Bronchial epithelial cell (primary cell): ENCODE data around the gene STXBP6. TPM values are rescaled to one million over a fixed set of nuclear protein-coding genes. Genes with fewer than 3 reads are reported as not detected.

ENCODE experiments used
- DNase-seq: peaks from one replicate; pipeline ENCODE4 v3.0.0-alpha.2; 2010; ENCODE audit warnings: low read depth
- FAIRE-seq: peaks from 2 replicates; lab custom pipeline; 2011; peaks lifted over from hg19 to GRCh38; lab: Jason Lieb, UNC
- H3K27me3 ChIP-seq: 2 replicates; pipeline ENCODE4 v1.5.1; 2011; ENCODE audit warnings: low read length; ENCODE audit not compliant: control insufficient read depth, insufficient read depth
- H3K36me3 ChIP-seq: 2 replicates; pipeline ENCODE4 v1.5.1; 2011; ENCODE audit warnings: low read length; ENCODE audit not compliant: control insufficient read depth, insufficient read depth
- H3K4me3 ChIP-seq: 2 replicates; pipeline ENCODE4 v1.5.1; 2011; ENCODE audit warnings: mild to moderate bottlenecking, low read depth, low read length, control low read depth
- total RNA-seq: library from RNA; depleted of rRNA; stranded (reverse); fragments of >200 nt; gene quantifications from 2 replicates; pipeline ENCODE4 v1.2.1, GENCODE V29; 2014
- TF ChIP-seq, protein P1 (sequence below): IDR thresholded peaks from 2 replicates; pipeline ENCODE4 v1.5.1; 2011; ENCODE audit warnings: mild to moderate bottlenecking, moderate library complexity, low read length, control low read depth, inconsistent platforms; ENCODE audit not compliant: insufficient read depth, severe bottlenecking

Gene STXBP6
- total RNA-seq, 1 donor from 2014 or later: not detected

DNA sequence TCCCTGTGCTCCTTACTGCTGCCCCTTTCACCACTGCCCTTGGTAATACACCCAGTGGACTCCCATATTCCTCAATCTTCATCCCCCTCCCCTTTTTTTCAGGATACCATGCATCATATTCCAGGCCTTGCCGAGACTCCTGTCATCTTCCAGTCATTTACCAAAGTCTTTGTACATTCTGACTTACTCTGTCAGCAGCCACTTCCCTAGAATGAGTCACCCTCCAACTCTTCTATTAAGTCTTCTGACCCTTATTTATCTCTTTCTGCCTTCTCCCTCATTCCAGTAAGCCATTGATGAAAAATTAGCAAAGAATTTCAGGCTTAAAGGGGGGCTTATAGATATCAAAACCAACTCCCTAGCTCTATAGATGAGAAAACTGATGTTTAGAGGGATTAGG lies 128.0 kb downstream of the STXBP6 start:
- no peaks in the 10 kb centered on the region for H3K36me3 ChIP-seq
- TF ChIP-seq, protein P1, sequence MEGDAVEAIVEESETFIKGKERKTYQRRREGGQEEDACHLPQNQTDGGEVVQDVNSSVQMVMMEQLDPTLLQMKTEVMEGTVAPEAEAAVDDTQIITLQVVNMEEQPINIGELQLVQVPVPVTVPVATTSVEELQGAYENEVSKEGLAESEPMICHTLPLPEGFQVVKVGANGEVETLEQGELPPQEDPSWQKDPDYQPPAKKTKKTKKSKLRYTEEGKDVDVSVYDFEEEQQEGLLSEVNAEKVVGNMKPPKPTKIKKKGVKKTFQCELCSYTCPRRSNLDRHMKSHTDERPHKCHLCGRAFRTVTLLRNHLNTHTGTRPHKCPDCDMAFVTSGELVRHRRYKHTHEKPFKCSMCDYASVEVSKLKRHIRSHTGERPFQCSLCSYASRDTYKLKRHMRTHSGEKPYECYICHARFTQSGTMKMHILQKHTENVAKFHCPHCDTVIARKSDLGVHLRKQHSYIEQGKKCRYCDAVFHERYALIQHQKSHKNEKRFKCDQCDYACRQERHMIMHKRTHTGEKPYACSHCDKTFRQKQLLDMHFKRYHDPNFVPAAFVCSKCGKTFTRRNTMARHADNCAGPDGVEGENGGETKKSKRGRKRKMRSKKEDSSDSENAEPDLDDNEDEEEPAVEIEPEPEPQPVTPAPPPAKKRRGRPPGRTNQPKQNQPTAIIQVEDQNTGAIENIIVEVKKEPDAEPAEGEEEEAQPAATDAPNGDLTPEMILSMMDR: no peak
- H3K4me3 ChIP-seq: no peak overlapping the region
- no peak for FAIRE-seq
- no peaks in the 10 kb centered on the region for H3K27me3 ChIP-seq
- peak; percentile 8 for DNase-seq

DNA sequence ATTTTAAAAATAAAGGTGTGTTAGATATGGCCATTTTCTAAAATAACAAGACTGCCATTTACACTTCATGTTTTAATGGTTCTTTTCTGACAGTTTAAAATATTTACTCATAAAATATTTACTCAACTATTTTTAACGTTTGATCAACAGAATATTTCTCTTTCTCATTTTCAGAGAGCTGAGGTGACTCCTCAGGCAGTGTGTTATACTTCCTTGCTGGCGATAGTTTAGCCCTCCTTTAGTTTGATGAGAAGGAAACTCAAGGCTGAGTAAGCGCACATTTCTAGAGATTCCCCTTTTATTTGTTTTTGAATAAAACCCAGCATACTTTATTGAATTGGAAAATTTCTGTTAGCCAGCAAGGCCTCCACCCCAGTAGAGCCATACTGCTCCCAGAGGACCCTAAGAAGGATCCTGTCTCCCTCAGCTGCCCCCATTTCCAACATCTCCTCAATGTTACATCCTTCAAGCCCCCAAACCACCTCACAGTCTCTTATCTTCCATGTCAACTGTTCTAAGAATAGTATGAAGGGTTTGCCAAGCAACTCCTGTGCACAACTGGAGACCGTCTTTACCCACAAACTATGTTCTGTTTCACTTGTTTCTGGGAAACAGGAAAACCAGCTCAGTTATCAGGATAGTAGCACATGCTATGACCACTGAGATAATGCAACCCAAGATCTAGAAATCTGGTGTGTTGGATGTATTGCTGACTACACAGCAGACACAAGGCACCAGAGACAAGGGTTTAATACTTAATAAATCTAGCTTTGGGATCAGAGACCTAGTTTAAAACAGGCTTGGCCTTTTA lies 129.5 kb downstream of the STXBP6 start:
- H3K36me3 ChIP-seq: no peaks in the 10 kb centered on the region
- FAIRE-seq (no peak), DNase-seq (no peak)
- H3K4me3 ChIP-seq: no peak overlapping the region
- H3K27me3 ChIP-seq: no peaks in the 10 kb centered on the region
- TF ChIP-seq, protein P1: no peak

DNA sequence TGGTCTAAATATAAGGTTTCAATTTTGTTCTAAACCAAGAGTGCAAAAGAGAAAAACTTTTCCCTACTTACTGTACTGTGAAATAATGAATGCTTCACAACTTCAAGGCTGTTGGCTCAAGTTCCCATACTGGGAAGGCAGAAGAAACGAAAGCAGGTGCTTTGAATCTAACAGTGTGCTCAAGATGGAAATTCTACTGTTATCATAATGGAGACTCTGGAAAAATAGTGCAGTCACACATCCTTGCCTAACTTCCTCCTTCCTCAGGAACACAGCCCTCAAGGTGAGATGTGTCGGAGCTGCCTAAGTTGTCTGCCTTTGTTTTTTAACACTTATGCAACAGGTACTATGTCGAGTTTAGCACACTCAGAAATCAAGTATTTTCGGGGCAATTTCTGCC lies 131.1 kb downstream of the STXBP6 start:
- TF ChIP-seq, protein P1: no peak
- FAIRE-seq: no peak

DNA sequence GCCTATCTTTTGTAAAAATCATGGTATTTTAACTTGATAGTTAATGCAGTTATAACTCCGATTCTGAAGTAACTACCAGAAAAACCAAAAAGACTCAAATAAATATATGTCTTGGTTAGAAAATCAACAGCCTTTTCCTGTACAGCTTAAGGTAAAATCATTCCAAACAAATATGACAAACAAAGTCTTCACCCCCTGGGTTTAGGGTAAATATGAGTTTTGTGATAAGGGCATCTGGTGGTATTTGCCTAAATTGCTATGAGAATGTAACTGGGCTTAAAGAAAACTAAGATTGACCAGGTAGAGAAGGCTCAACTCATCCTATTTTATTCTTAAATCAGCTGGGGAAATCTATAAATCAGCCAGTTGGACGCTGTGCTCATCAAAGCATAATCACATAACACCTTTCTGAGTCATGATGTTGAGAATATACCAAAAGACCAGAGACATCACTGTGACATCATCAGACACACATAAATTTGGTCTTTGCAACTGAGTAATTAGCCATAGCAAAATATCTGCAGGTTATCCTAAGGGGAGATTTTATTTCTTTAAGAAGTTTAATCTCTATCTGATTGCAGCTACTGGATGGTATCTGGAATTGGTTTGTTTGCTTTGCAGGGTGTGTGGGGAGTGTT lies 133.9 kb downstream of the STXBP6 start:
- TF ChIP-seq, protein P1: no peak
- Histone ChIP-seq H3K27me3 (no peaks in the 10 kb centered on the region), H3K36me3 (no peaks in the 10 kb centered on the region), H3K4me3 (no peak overlapping the region)
- FAIRE-seq (no peak), DNase-seq (no peak)

More for the DNA sequence above, 131.1 kb downstream of the STXBP6 start:
- no peaks in the 10 kb centered on the region for H3K36me3 ChIP-seq
- DNase-seq: no peak
- H3K27me3 ChIP-seq: no peaks in the 10 kb centered on the region
- no peak overlapping the region for H3K4me3 ChIP-seq

DNA sequence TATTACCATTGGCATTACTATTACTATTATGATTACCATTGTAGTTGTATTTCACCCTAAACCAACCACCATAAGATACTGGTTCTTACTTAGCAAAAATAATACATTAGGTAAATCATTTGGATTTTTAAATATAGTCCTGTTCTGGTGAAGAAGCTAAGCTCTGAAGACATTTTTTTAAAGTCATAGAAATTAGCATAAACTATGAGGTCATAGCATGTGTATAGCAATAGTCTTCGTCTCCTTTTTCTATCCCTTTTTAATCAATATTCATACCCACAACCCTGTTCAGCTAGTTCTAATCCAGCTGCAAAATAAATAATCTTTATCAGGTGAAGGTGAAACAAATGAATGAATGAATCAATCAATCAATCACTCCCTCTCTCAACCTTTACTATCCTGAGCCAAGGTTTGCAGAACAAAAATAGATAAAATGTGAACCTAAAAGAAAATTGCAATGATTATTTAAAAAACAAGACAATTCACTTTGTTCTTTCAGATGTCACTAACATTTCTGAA lies 134.5 kb downstream of the STXBP6 start:
- no peaks in the 10 kb centered on the region for H3K27me3 ChIP-seq
- no peaks in the 10 kb centered on the region for H3K36me3 ChIP-seq
- no peak for FAIRE-seq
- TF ChIP-seq, protein P1: no peak
- no peak for DNase-seq
- no peak overlapping the region for H3K4me3 ChIP-seq
